Measurements from ENCODE around the gene GGCX. TPM values are rescaled to one million over a fixed set of nuclear protein-coding genes. Genes with fewer than 3 reads are reported as not detected.

GGCX gene
- total and polyA plus RNA-seq, 2 donors (not counting 3 experiments of a cell fraction or from before 2014, with no cell fraction given) = 48.0 to 62.7 TPM

- TF ChIP-seq MYC (IDR thresholded peaks at IDR 0.05; ENCODE audit: low read depth, low read length) (no peak), CTCF (IDR thresholded peaks at IDR 0.05; ENCODE audit: extremely low read depth in 1 of 2, insufficient read depth in 1 of 2, low read depth in 1 of 2, low read length in 2 of 2) (no peak), GATA2 (IDR thresholded peaks at IDR 0.05; ENCODE audit: insufficient read depth, insufficient read length, low read depth, low read length) (no peak), POLR2AphosphoS5 (IDR thresholded peaks at IDR 0.05; ENCODE audit: insufficient read depth, low read depth, low read length) (no peak), JUN (IDR thresholded peaks at IDR 0.05; ENCODE audit: borderline replicate concordance, insufficient read depth, insufficient read length, low read depth) (no peak), EZH2 (IDR thresholded peaks at IDR 0.05; ENCODE audit: borderline replicate concordance, low read depth, low read length, severe bottlenecking) (no peak), MAX (IDR thresholded peaks at IDR 0.05; ENCODE audit: insufficient read depth, insufficient read length) (no peak)
- Histone ChIP-seq H3K36me3 (ENCODE audit: control insufficient read depth in 2 of 2, extremely low read depth in 1 of 2, insufficient read depth in 2 of 2, low read length in 2 of 2) (peaks cover 0 to 7% of the 10 kb centered on the region in 2 experiments), H3K9me3 (replicated peaks; ENCODE audit: control insufficient read depth, insufficient read depth, low read length) (no peaks in the 10 kb centered on the region), H3K27me3 (ENCODE audit: control insufficient read depth in 2 of 2, insufficient read depth in 2 of 2, low read length in 2 of 2) (no peaks in the 10 kb centered on the region), H4K20me1 (replicated peaks; ENCODE audit: control insufficient read depth, extremely low read depth, insufficient read depth, low read length) (no peaks in the 10 kb centered on the region), H3K27ac (ENCODE audit: insufficient read depth, low read depth, low read length) (peak overlapping the region; percentile 27), H3K9ac (replicated peaks; ENCODE audit: extremely low read depth, insufficient read depth, low read length) (no peak overlapping the region), H3K79me2 (ENCODE audit: control insufficient read depth, insufficient read depth, low read length) (peaks cover 10% of the 10 kb centered on the region), H3K9me1 (replicated peaks; ENCODE audit: control insufficient read depth, extremely low read depth, insufficient read depth, low read length) (no peaks in the 10 kb centered on the region), H3K4me1 (ENCODE audit: control insufficient read depth, extremely low read depth, insufficient read depth, low read length) (peaks cover 31% of the 10 kb centered on the region), H2AFZ (ENCODE audit: low read depth, low read length) (no peak overlapping the region), H3K4me3 (replicated peaks in 1 of 3; ENCODE audit: insufficient read depth in 1 of 3, low read depth in 1 of 3, low read length in 3 of 3) (no peak overlapping the region), H3K4me2 (ENCODE audit: insufficient read depth, low read length) (no peak overlapping the region)
- FAIRE-seq (no peak), DNase-seq (ENCODE audit: low read depth, low spot score) (peak; percentile 39)
- ChIA-PET CTCF (interaction anchor here (0.7 kb wide), 1 partner anchor 293 kb away, joined by 4 read pairs; no protein-coding TSS in a partner anchor), POLR2A (interaction anchor here (0.6 kb wide), 1 partner anchor 108 kb away, joined by 3 read pairs; no protein-coding TSS in a partner anchor)
- intact Hi-C loops (cut with micrococcal nuclease) (no loop called here), dilution Hi-C loops (cut with MboI; ENCODE audit: extremely low pct_ligation_motif_present, low sequenced_read_pairs) (no loop called here)
- no TSS peak for BruUV-seq (replicated peaks)
These were observed 46.2 kb upstream of the GGCX start for GRCh38 chr2:85607268-85608215.
